Left ventricle myocardium inferior (tissue), 1 donor: ENCODE results near the gene IQCK. TPM values are rescaled to one million over a fixed set of nuclear protein-coding genes. Genes with fewer than 3 reads are reported as not detected.

Source experiments
- DNase-seq: peaks from one replicate; pipeline ENCODE4 v3.0.0-alpha.2; 2020
- H3K27ac ChIP-seq: fragments of 200-600 bp; replicated peaks from 2 replicates; pipeline ENCODE4 v1.8.0; 2021
- H3K27me3 ChIP-seq: fragments of 200-600 bp; 2 replicates; pipeline ENCODE4 v1.8.0; 2021; ENCODE audit warnings: low read depth
- H3K36me3 ChIP-seq: fragments of 200-600 bp; 2 replicates; pipeline ENCODE4 v1.8.0; 2021
- H3K4me1 ChIP-seq: fragments of 200-600 bp; 2 replicates; pipeline ENCODE4 v1.8.0; 2021
- H3K4me3 ChIP-seq: fragments of 200-600 bp; 2 replicates; pipeline ENCODE4 v1.8.0; 2021; ENCODE audit warnings: mild to moderate bottlenecking, moderate library complexity
- H3K9me3 ChIP-seq: fragments of 200-600 bp; replicated peaks from 2 replicates; pipeline ENCODE4 v1.8.0; 2021
- intact Hi-C: fragments of 100-400 bp; cut with micrococcal nuclease; formaldehyde crosslinking; loops from one replicate; pipeline ENCODE4 v1.11.0; 2022
- total RNA-seq: library from RNA; stranded (reverse); fragmentation: NEBNext Ultra II Directional; extraction: Animal tissue kit (Norgen Biotek cat#: 25700); gene quantifications from one replicate; pipeline ENCODE4 v1.2.1, GENCODE V29; 2021
- TF ChIP-seq, protein P1 (sequence below): fragments of 200-600 bp; IDR thresholded peaks from 2 replicates; pipeline ENCODE4 v1.8.0; 2021; ENCODE audit warnings: antibody characterized with exemption, mild to moderate bottlenecking, borderline replicate concordance
- donor health status: DM: no; HTN: yes; CAD: no; lungs with severe emphysema.

Gene IQCK
- total RNA-seq, 1 donor from 2014 or later = 6.0 TPM

DNA sequence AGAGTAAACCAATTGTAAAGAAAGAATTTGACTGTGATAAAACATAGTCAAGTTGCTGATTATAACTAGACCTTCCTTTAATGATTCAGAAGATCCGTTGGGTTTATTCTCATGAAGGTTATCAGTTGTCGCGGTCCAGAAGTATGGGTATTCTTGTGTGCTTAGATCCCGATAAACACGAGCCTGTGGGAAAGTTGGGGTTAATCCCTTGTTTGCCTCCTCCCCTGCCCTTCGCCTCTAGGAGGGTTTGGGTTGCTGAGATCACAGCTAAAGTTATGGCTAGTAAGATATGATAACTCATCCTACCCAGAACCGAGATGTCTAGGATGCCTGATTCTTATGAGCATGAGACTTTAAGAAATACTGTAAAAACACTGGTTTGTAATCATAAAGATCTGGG, 99.8 kb downstream of the IQCK start:
- Histone ChIP-seq H3K9me3 (peaks cover 5% of the 10 kb centered on the region), H3K36me3 (no peaks in the 10 kb centered on the region), H3K27me3 (no peaks in the 10 kb centered on the region), H3K4me3 (no peak overlapping the region), H3K27ac (no peak overlapping the region), H3K4me1 (no peaks in the 10 kb centered on the region)
- intact Hi-C loops = no loop called here
- DNase-seq = no peak
- TF ChIP-seq, protein P1, sequence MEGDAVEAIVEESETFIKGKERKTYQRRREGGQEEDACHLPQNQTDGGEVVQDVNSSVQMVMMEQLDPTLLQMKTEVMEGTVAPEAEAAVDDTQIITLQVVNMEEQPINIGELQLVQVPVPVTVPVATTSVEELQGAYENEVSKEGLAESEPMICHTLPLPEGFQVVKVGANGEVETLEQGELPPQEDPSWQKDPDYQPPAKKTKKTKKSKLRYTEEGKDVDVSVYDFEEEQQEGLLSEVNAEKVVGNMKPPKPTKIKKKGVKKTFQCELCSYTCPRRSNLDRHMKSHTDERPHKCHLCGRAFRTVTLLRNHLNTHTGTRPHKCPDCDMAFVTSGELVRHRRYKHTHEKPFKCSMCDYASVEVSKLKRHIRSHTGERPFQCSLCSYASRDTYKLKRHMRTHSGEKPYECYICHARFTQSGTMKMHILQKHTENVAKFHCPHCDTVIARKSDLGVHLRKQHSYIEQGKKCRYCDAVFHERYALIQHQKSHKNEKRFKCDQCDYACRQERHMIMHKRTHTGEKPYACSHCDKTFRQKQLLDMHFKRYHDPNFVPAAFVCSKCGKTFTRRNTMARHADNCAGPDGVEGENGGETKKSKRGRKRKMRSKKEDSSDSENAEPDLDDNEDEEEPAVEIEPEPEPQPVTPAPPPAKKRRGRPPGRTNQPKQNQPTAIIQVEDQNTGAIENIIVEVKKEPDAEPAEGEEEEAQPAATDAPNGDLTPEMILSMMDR = no peak

DNA sequence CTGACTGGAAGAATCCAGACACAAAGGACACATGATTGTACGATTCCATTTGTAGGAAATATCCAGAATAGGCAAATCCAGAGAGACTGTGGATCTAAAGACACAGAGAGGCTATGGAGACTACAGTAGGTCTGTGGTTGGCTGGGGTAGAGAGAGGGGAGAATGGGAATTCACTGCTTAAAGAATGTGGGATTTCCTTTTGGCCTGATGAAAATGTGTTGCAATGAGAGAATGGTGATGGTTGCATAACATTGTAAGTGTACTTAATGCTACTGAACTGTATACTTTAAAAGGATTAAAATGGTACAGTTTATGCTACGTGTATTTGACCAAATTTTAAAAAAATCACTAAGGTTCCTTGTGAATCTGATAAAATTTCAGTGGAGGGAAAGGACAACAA, 104.5 kb downstream of the IQCK start:
- Histone ChIP-seq H3K4me3 (no peak overlapping the region), H3K4me1 (no peaks in the 10 kb centered on the region), H3K27me3 (no peaks in the 10 kb centered on the region), H3K9me3 (no peaks in the 10 kb centered on the region), H3K36me3 (peaks cover 7% of the 10 kb centered on the region), H3K27ac (no peak overlapping the region)
- intact Hi-C loops = no loop called here
- DNase-seq = no peak
- TF ChIP-seq, protein P1 = no peak

DNA sequence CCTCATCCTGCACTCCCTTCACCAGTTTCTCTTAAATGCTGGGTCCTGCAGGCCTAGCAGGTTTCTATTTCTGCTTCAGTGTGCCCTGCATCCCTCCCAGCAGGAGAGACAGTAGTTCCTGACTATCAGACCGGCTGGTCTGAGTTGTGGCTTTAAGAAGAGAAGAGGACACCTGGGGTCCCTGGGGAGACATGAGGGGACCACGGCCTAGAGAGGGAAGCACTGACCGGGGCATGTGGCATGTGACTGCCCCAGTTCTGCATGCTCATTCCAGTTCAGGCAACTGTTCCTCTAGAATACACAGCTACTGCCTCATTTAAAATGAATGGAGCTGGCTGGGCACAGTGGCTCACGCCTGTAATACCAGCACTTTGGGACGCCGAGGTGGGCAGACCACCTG, 105.3 kb downstream of the IQCK start:
- H3K27me3 ChIP-seq = no peaks in the 10 kb centered on the region
- H3K9me3 ChIP-seq = no peaks in the 10 kb centered on the region
- no peak overlapping the region for H3K27ac ChIP-seq
- TF ChIP-seq, protein P1 = no peak
- H3K36me3 ChIP-seq = peaks cover 7% of the 10 kb centered on the region
- no peaks in the 10 kb centered on the region for H3K4me1 ChIP-seq
- no peak overlapping the region for H3K4me3 ChIP-seq
- intact Hi-C loops = no loop called here
- no peak for DNase-seq

DNA sequence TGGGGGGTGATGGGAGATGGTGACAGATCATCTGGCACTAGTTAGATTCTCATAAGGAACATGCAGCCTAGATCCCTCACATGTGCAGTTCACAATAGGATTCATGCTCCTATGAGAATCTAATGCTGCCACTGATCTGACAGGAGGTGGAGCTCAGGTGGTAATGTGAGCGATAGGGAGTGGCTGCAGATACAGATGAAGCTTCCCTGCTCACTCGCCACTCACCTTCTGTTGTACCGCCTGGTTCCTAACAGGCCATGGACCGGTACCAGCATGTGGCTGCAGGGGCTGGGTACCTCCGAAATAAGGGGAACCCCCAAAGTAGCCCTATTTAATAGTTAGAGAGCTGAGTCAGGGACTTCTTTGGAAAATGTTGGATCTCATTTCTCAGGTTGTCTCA, 106.1 kb downstream of the IQCK start:
- no peak overlapping the region for H3K4me3 ChIP-seq
- H3K4me1 ChIP-seq = no peaks in the 10 kb centered on the region
- TF ChIP-seq, protein P1 = no peak
- no peak for DNase-seq
- H3K9me3 ChIP-seq = no peaks in the 10 kb centered on the region
- peaks cover 7% of the 10 kb centered on the region for H3K36me3 ChIP-seq
- intact Hi-C loops = no loop called here
- H3K27me3 ChIP-seq = no peaks in the 10 kb centered on the region
- no peak overlapping the region for H3K27ac ChIP-seq

DNA sequence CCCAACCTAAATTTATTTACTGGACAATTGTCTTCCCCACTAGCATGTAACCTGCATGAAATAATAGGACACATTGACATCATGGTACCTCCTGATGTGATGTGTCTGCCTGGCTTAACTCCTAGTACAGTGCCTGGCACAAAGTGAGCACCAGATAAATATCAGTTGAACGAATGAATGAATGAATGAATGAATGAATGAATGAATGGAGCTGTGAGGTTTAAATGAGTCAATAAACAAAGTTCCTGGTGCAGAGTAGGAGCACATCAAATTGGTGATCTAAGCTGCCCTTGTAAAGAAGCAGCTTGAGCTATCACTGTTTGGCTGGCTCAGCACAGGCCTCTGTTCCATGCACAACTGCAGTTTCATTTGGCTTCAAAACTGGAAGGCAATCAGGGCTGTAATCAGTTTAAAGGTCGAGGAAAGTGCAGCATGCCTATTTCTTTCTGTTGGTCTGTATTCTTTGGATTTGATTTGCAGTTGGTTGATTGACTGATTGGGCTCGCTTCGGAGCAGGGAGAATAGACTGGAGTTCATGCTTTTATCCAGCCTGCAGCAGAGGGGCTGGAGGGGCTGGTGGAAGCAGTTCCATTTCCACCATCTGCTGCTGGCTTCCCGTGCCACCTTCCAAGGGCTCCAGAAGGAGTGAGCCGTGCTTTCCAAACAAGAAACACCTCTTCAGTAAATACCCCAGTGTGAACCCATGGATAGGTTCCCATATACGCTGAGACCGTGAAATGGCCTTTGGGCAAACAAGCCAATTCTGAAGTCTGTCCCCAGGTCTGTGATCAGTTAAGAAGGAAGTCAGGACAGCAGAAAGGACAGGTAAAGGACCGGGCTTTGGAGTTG, 112.0 kb downstream of the IQCK start:
- intact Hi-C loops = no loop called here
- TF ChIP-seq, protein P1 = no peak

More for the DNA sequence above, 112.0 kb downstream of the IQCK start:
- no peak for DNase-seq
- no peaks in the 10 kb centered on the region for H3K27me3 ChIP-seq
- peaks cover 26% of the 10 kb centered on the region for H3K4me1 ChIP-seq
- no peak overlapping the region for H3K4me3 ChIP-seq
- peaks cover 7% of the 10 kb centered on the region for H3K36me3 ChIP-seq
- peak overlapping the region; percentile 14 for H3K27ac ChIP-seq
- no peaks in the 10 kb centered on the region for H3K9me3 ChIP-seq
